Smooth muscle cell (in vitro differentiated cells): ENCODE results near the gene POP4. TPM values are rescaled to one million over a fixed set of nuclear protein-coding genes. Genes with fewer than 3 reads are reported as not detected.

Experiments
- DNase-seq: peaks from one replicate; lab custom pipeline; 2025; ENCODE audit not compliant: unreplicated experiment; lab: John Stamatoyannopoulos, UW
- H2AFZ ChIP-seq: fragments of 200-600 bp; sonication (generic); 2 replicates; pipeline ENCODE4 v1.6.0; 2016; ENCODE audit warnings: antibody characterized with exemption, low read depth, mild to moderate bottlenecking
- H3F3A ChIP-seq: fragments of 200-600 bp; sonication (generic); 2 replicates; pipeline ENCODE4 v1.6.0; 2017; ENCODE audit warnings: antibody characterized with exemption, low read depth
- H3K27ac ChIP-seq: fragments of 200-600 bp; sonication (generic); 2 replicates; pipeline ENCODE4 v1.5.1; 2016; ENCODE audit warnings: low read depth, mild to moderate bottlenecking
- H3K27me3 ChIP-seq: fragments of 200-600 bp; sonication (generic); 2 replicates; pipeline ENCODE4 v1.6.1; 2016; ENCODE audit warnings: low read depth, mild to moderate bottlenecking
- H3K36me3 ChIP-seq: fragments of 200-600 bp; sonication (generic); 2 replicates; pipeline ENCODE4 v1.5.1; 2016; ENCODE audit warnings: low read depth
- H3K4me1 ChIP-seq: fragments of 200-600 bp; sonication (generic); 2 replicates; pipeline ENCODE4 v1.5.1; 2016; ENCODE audit warnings: low read depth
- H3K4me2 ChIP-seq: fragments of 200-600 bp; sonication (generic); 2 replicates; pipeline ENCODE4 v1.6.0; 2016; ENCODE audit warnings: mild to moderate bottlenecking
- H3K4me3 ChIP-seq: fragments of 200-600 bp; sonication (generic); 2 replicates; pipeline ENCODE4 v1.5.1; 2016; ENCODE audit warnings: mild to moderate bottlenecking
- H3K79me2 ChIP-seq: fragments of 200-600 bp; sonication (generic); 2 replicates; pipeline ENCODE4 v1.6.0; 2016; ENCODE audit warnings: low read depth, mild to moderate bottlenecking
- H3K9ac ChIP-seq: fragments of 200-600 bp; sonication (generic); 2 replicates; pipeline ENCODE4 v1.6.0; 2016; ENCODE audit warnings: low read depth
- H3K9me3 ChIP-seq: fragments of 200-600 bp; sonication (generic); replicated peaks from 2 replicates; pipeline ENCODE4 v1.5.1; 2016; ENCODE audit warnings: low read depth
- H4K20me1 ChIP-seq: fragments of 200-600 bp; sonication (generic); 2 replicates; pipeline ENCODE4 v1.6.0; 2016; ENCODE audit warnings: low read depth
- WGBS: methylation state at CpG from one replicate; pipeline ENCODE4 v1.1.7; 2016; ENCODE audit warnings: low lambda C conversion rate; 5-methylcytosine and 5-hydroxymethylcytosine counted together
- polyA plus RNA-seq: library from polyadenylated mRNA; unstranded; fragments of >200 nt; fragmentation: Nextera tagmentation; extraction: Ambion mirVana; gene quantifications from 2 replicates; pipeline ENCODE4 v1.2.1, GENCODE V29; 2016
- total RNA-seq: library from RNA; depleted of rRNA; stranded (reverse); fragments of >200 nt; gene quantifications from 2 replicates; pipeline ENCODE4 v1.2.3, GENCODE V29; 2014
- TF ChIP-seq, protein P1 (sequence below): fragments of 200-600 bp; sonication (generic); IDR thresholded peaks from 2 replicates; pipeline ENCODE4 v1.5.1; 2017; ENCODE audit warnings: borderline replicate concordance, mild to moderate bottlenecking, antibody characterized with exemption; ENCODE audit not compliant: insufficient read depth, poor library complexity, severe bottlenecking

The POP4 gene
- total and polyA plus RNA-seq, 2 experiments from 2014 or later: 54.4 to 94.9 TPM

DNA sequence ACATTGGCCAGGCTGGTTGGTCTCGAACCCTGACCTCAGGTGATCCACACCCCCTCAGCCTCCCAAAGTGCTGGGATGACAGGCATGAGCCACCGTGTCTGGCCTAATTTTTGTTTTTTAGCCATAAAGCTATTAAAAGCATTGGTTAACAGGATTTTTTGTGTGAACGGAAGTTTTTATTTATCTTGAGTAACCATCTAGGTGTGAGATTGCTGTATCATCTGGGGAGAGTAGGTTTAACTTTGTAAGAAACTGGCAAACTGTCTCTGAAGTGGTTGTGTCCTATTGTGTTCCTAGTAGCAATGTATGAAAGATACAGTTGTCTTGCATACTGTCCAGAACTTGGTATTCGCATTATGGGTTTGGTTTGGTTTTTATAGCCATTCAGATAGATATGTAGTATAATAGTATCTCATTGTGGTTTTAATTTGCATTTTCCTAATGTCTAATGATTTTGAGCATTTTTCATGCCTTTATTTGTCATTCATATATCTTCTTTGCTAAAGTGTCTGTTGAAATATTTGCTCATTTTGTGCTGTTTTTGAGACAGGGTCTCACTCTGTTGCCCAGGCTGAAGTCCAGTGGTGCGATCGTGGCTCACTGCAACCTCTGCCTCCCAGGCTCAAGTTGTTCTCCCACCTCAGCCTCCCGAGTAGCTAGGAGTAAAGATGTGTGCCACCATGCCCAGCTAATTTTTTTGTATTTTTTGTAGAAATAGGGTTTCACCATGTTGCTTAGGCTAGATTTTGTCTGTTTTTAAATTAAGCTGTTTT, 45.7 kb downstream of the POP4 start:
- Histone ChIP-seq H3K4me3 (no peak overlapping the region), H3F3A (no peaks in the 10 kb centered on the region), H3K27ac (no peak overlapping the region), H4K20me1 (no peaks in the 10 kb centered on the region), H3K4me2 (no peak overlapping the region), H3K4me1 (no peaks in the 10 kb centered on the region), H3K36me3 (no peaks in the 10 kb centered on the region), H3K9me3 (no peaks in the 10 kb centered on the region), H2AFZ (no peak overlapping the region), H3K27me3 (no peaks in the 10 kb centered on the region), H3K9ac (no peak overlapping the region), H3K79me2 (no peaks in the 10 kb centered on the region)
- no peak for DNase-seq
- TF ChIP-seq, protein P1, sequence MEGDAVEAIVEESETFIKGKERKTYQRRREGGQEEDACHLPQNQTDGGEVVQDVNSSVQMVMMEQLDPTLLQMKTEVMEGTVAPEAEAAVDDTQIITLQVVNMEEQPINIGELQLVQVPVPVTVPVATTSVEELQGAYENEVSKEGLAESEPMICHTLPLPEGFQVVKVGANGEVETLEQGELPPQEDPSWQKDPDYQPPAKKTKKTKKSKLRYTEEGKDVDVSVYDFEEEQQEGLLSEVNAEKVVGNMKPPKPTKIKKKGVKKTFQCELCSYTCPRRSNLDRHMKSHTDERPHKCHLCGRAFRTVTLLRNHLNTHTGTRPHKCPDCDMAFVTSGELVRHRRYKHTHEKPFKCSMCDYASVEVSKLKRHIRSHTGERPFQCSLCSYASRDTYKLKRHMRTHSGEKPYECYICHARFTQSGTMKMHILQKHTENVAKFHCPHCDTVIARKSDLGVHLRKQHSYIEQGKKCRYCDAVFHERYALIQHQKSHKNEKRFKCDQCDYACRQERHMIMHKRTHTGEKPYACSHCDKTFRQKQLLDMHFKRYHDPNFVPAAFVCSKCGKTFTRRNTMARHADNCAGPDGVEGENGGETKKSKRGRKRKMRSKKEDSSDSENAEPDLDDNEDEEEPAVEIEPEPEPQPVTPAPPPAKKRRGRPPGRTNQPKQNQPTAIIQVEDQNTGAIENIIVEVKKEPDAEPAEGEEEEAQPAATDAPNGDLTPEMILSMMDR: no peak
- WGBS: 90% methylated on average over 7 of the region's 7 CpGs

DNA sequence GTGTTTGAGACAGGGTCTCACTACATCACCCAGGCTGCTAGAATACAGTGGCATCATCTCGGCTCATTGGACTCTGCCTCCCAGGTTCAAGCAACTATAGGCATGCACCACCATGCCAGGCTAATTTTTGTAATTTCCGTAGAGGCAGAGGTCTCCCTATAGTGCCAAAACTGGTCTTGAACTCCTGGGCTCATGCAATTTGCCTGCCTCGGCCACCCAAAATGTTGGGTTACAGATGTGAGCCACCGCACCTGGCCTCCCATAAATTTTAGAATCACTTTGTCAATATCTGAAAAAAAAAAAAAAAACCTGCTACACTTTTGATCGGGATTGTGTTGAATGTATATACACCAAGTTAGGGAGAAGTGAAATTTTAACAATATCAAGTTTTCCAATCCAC, 47.3 kb downstream of the POP4 start:
- Histone ChIP-seq H3K4me1 (no peaks in the 10 kb centered on the region), H3K79me2 (no peaks in the 10 kb centered on the region), H3K27ac (no peak overlapping the region), H3K27me3 (no peaks in the 10 kb centered on the region), H3F3A (no peaks in the 10 kb centered on the region), H3K9ac (no peak overlapping the region), H3K9me3 (no peaks in the 10 kb centered on the region), H2AFZ (no peak overlapping the region), H3K4me3 (no peak overlapping the region), H3K4me2 (no peak overlapping the region), H4K20me1 (no peaks in the 10 kb centered on the region), H3K36me3 (no peaks in the 10 kb centered on the region)
- WGBS: 91% methylated on average over 5 of the region's 5 CpGs
- TF ChIP-seq, protein P1: no peak
- DNase-seq: no peak

DNA sequence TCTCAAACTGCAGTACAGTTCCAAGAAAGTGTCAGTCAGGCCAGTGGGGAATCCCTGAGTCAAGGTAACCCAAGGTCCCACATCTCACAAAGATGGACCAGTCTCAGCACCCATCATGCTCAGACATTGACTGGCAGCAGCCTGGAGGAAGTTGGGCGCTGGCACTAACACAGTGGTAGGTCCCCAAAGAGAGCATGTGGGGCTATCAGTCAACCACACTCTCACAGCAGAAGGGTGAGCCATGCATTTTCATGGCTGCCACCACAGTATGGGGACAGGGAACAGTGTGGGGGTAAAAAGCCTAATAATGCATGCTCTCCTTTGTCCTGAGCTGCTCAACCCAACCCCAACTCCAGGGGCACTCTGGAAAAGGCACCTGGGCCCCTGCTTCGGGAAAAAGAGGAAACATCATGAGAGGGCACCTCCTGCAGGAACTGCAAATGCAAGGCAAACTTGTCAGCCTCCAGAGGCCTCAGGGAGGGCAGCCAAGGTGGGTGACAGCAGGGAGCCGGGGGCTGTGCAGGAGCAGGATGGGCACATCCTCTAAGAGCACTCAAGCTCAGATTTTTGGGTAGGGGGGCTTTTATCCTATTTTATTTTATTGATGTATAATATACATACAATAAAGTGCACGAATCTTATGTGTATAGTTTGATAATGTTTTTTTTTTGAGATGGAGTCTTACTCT, 49.7 kb downstream of the POP4 start:
- Histone ChIP-seq H2AFZ (no peak overlapping the region), H3K9me3 (no peaks in the 10 kb centered on the region), H3K9ac (no peak overlapping the region), H3K4me2 (no peak overlapping the region), H3K79me2 (no peaks in the 10 kb centered on the region), H3K4me1 (no peaks in the 10 kb centered on the region), H3K27me3 (no peaks in the 10 kb centered on the region), H3K4me3 (no peak overlapping the region), H4K20me1 (no peaks in the 10 kb centered on the region), H3K27ac (no peak overlapping the region), H3F3A (peaks cover 6% of the 10 kb centered on the region), H3K36me3 (no peaks in the 10 kb centered on the region)
- TF ChIP-seq, protein P1: no peak
- 82% methylated on average over 4 of the region's 4 CpGs for WGBS
- no peak for DNase-seq
